Keratinocyte (primary cell): ENCODE measurements around the gene CYP11A1. TPM values are rescaled to one million over a fixed set of nuclear protein-coding genes. Genes with fewer than 3 reads are reported as not detected.

Experiments
- DNase-seq: peaks from one replicate; pipeline ENCODE4 v3.0.0-alpha.2; 2011; ENCODE audit warnings: low read depth, missing footprints, low spot score
- FAIRE-seq: peaks from 2 replicates; lab custom pipeline; 2011; peaks lifted over from hg19 to GRCh38; lab: Jason Lieb, UNC
- H2AFZ ChIP-seq: 2 replicates; pipeline ENCODE4 v1.6.0; 2012; ENCODE audit warnings: low read length, control low read depth, inconsistent platforms; ENCODE audit not compliant: control insufficient read depth
- H3K27ac ChIP-seq: 2 replicates; pipeline ENCODE4 v1.5.1; 2011; ENCODE audit warnings: low read length; ENCODE audit not compliant: control insufficient read depth, insufficient read depth
- H3K27me3 ChIP-seq: 3 replicates; pipeline ENCODE4 v1.6.0; 2011; ENCODE audit warnings: low read length; ENCODE audit not compliant: control insufficient read depth, insufficient read depth; ENCODE audit errors: extremely low read depth
- H3K36me3 ChIP-seq, 2 experiments: 2 replicates in 1 of 2; 3 replicates in 1 of 2; pipeline ENCODE4 v1.5.1; 2011; ENCODE audit warnings: low read length in 2 of 2, mild to moderate bottlenecking in 1 of 2; ENCODE audit not compliant: control insufficient read depth in 2 of 2, insufficient read depth in 2 of 2; ENCODE audit errors: extremely low read depth in 1 of 2
- H3K4me1 ChIP-seq: 3 replicates; pipeline ENCODE4 v1.5.1; 2011; ENCODE audit warnings: low read length; ENCODE audit not compliant: control insufficient read depth, insufficient read depth; ENCODE audit errors: extremely low read depth
- H3K4me2 ChIP-seq: 3 replicates; pipeline ENCODE4 v1.6.0; 2011; ENCODE audit warnings: low read depth, low read length; ENCODE audit not compliant: control insufficient read depth, insufficient read depth; ENCODE audit errors: extremely low read depth
- H3K4me3 ChIP-seq, 3 experiments: fragments of 200-600 bp in 1 of 3; sonication (generic) in 1 of 3; 2 replicates in 2 of 3; 3 replicates in 1 of 3; pipeline ENCODE4 v1.5.1; 2011 to 2016; ENCODE audit warnings: low read length in 3 of 3, mild to moderate bottlenecking in 3 of 3, control low read depth in 2 of 3, inconsistent platforms in 1 of 3, low read depth in 1 of 3, mixed read lengths in 1 of 3, mixed run types in 1 of 3, moderate library complexity in 1 of 3; ENCODE audit not compliant: control insufficient read depth in 2 of 3, insufficient read depth in 2 of 3; ENCODE audit errors: extremely low read depth in 1 of 3
- H3K79me2 ChIP-seq: 2 replicates; pipeline ENCODE4 v1.6.0; 2012; ENCODE audit warnings: low read length; ENCODE audit not compliant: control insufficient read depth, insufficient read depth
- H3K9ac ChIP-seq: 3 replicates; pipeline ENCODE4 v1.6.0; 2011; ENCODE audit warnings: low read length; ENCODE audit not compliant: control insufficient read depth, insufficient read depth; ENCODE audit errors: extremely low read depth
- H3K9me1 ChIP-seq: 3 replicates; pipeline ENCODE4 v1.6.0; 2011; ENCODE audit warnings: low read length; ENCODE audit not compliant: control insufficient read depth, insufficient read depth; ENCODE audit errors: extremely low read depth
- H3K9me3 ChIP-seq: 2 replicates; pipeline ENCODE4 v1.5.1; 2012; ENCODE audit warnings: low read depth, low read length; ENCODE audit not compliant: control insufficient read depth
- H4K20me1 ChIP-seq: 3 replicates; pipeline ENCODE4 v1.6.0; 2011; ENCODE audit warnings: low read length; ENCODE audit not compliant: control insufficient read depth, insufficient read depth; ENCODE audit errors: extremely low read depth
- CTCF ChIP-seq, 3 experiments: IDR thresholded peaks in 1 of 3; conservative IDR thresholded peaks in 1 of 3; optimal IDR thresholded peaks in 1 of 3; 2 replicates in 2 of 3; 3 replicates in 1 of 3; pipeline versions ENCODE3 to v1.5.1; 2011; ENCODE audit warnings: low read length in 3 of 3, mild to moderate bottlenecking in 3 of 3, moderate library complexity in 2 of 3, control low read depth in 1 of 3, inconsistent platforms in 1 of 3; ENCODE audit not compliant: insufficient read depth in 2 of 3; ENCODE audit errors: extremely low read depth in 1 of 3
- EZH2 ChIP-seq: IDR thresholded peaks from one replicate; pipeline ENCODE4 v1.6.1; 2012; ENCODE audit warnings: inconsistent platforms, mild to moderate bottlenecking, low read length, moderate library complexity
- dilution Hi-C: fragments of 300-500 bp; cut with MboI; formaldehyde crosslinking; loops from one replicate; pipeline ENCODE4 v1.7.0; 2020; ENCODE audit warnings: low sequenced_read_pairs; ENCODE audit not compliant: extremely low pct_ligation_motif_present
- polyA plus RNA-seq, 5 experiments: library from polyadenylated mRNA; depleted of rRNA in 3 of 5; stranded (reverse) in 3 of 5; stranded (forward) in 1 of 5; unstranded in 1 of 5; fragments of >200 nt; gene quantifications; 1 replicate in 1 of 5; 2 replicates in 3 of 5; 3 replicates in 1 of 5; pipeline versions ENCODE4 v1.2.1 to v1.2.3, GENCODE V29; 2011 to 2012; ENCODE audit warnings: missing spikeins in 2 of 5, low read depth in 1 of 5, low replicate concordance in 1 of 5

CYP11A1 gene
- polyA plus RNA-seq, 1 donor (not counting 4 experiments of a cell fraction or from before 2014, with no cell fraction given): not detected

- H2AFZ ChIP-seq: peak overlapping the region; percentile 80
- H3K79me2 ChIP-seq: no peaks in the 10 kb centered on the region
- H4K20me1 ChIP-seq: no peaks in the 10 kb centered on the region
- no peak for DNase-seq
- H3K9me1 ChIP-seq: no peaks in the 10 kb centered on the region
- H3K27ac ChIP-seq: no peak overlapping the region
- H3K4me2 ChIP-seq: peak overlapping the region; percentile 78
- dilution Hi-C loops: no loop called here
- TF ChIP-seq CTCF (optimal IDR thresholded peaks at IDR 0.05 in 1 of 3, IDR thresholded peaks at IDR 0.05 in 1 of 3, conservative IDR thresholded peaks at IDR 0.05 in 1 of 3; ENCODE audit: extremely low read depth in 1 of 3, insufficient read depth in 2 of 3, low read length in 3 of 3): no peak
- TF ChIP-seq EZH2: no peak
- H3K27me3 ChIP-seq: peaks cover 34% of the 10 kb centered on the region
- H3K4me3 ChIP-seq: peak overlapping the region; percentile 15 to 57 (median 45)
- H3K4me1 ChIP-seq: peaks cover 6% of the 10 kb centered on the region
- no peaks in the 10 kb centered on the region for H3K9me3 ChIP-seq
- H3K9ac ChIP-seq: peak overlapping the region; percentile 61
- FAIRE-seq: no peak
- H3K36me3 ChIP-seq: no peaks in the 10 kb centered on the region
Observed at GRCh38 chr15:74365598-74366445, 1.6 kb downstream of the CYP11A1 start.

GRCh38 chr15:74364936-74365597, 2.4 kb downstream of the CYP11A1 start:
- Histone ChIP-seq H3K27me3 (peaks cover 30% of the 10 kb centered on the region), H3K79me2 (no peaks in the 10 kb centered on the region), H3K27ac (no peak overlapping the region), H3K4me2 (peak overlapping the region; percentile 78), H3K9me3 (no peaks in the 10 kb centered on the region), H4K20me1 (no peaks in the 10 kb centered on the region), H3K4me3 (peak overlapping the region in 1 of 3 experiments; percentile 57), H3K9ac (no peak overlapping the region), H3K4me1 (peaks cover 6% of the 10 kb centered on the region), H3K9me1 (no peaks in the 10 kb centered on the region), H3K36me3 (no peaks in the 10 kb centered on the region), H2AFZ (peak overlapping the region; percentile 80)
- FAIRE-seq (no peak), DNase-seq (no peak)
- dilution Hi-C loops: no loop called here
- no peak for TF ChIP-seq EZH2
- TF ChIP-seq CTCF (optimal IDR thresholded peaks at IDR 0.05 in 1 of 3, IDR thresholded peaks at IDR 0.05 in 1 of 3, conservative IDR thresholded peaks at IDR 0.05 in 1 of 3; ENCODE audit: extremely low read depth in 1 of 3, insufficient read depth in 2 of 3, low read length in 3 of 3): no peak
